GM18499 (cell line): Measurements from ENCODE around the gene HSP90B1.

Experiments used
- ATAC-seq: cut with Tn5 transposase; IDR thresholded peaks from one replicate; pipeline ENCODE4 v1.9.1; 2021; ENCODE audit warnings: moderate number of reproducible peaks; ENCODE audit not compliant: insufficient read depth, unreplicated experiment

Gene HSP90B1

GRCh38 chr12:103966736-103967135 is 36.5 kb downstream of the HSP90B1 start:
- ATAC-seq = no peak

DNA sequence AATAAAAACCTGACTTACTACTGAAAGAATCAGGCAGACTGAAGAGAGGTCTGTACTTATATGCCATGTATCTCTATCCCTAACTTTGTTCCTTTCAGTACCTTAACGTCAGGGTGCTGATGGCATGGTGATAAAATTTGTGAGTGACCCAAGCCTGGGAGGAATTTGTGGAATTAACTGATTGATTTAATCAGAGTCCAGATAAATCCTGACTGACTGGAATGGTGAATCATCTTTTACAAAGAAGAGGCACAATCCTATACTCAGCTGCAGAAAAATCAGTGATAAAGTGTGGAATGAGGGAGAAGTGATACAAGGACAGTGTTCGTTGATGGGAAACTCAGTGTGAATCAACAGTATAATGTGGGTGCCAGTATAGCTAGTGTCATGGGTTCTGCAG is 39.2 kb downstream of the HSP90B1 start:
- ATAC-seq = no peak

- ATAC-seq = no peak
Measured at GRCh38 chr12:103973909-103974308, 43.7 kb downstream of the HSP90B1 start.

- ATAC-seq = no peak
Measured at GRCh38 chr12:103975368-103975767, 45.2 kb downstream of the HSP90B1 start.

DNA sequence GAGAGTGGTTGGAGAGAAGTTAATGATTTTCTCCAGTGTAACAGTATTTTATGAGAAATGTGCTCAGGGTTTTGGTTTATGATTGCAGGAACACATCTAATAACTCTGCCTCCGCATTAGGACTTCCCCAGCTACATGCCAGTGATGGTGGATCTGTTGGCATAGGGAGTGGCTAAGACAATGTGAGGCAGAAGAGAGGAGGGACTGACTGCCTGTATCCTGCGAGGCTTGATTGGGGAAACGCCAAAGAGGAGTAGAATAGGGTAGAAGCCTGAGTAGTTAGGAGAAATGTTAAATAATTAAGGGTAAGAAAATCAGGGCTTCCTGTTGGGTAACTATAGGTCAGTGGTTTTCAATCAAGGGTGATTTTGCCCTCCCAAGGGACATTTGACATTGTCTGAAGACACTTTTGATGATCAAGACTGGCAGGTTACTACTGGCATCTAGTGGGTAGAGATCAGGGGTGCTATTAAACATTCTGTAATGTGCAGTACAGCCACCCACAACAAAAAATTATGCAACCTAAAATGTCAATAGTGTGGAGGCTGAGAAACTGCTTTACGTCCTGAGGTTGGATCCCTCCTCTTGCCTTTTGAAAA is 48.3 kb downstream of the HSP90B1 start:
- ATAC-seq = no peak

DNA sequence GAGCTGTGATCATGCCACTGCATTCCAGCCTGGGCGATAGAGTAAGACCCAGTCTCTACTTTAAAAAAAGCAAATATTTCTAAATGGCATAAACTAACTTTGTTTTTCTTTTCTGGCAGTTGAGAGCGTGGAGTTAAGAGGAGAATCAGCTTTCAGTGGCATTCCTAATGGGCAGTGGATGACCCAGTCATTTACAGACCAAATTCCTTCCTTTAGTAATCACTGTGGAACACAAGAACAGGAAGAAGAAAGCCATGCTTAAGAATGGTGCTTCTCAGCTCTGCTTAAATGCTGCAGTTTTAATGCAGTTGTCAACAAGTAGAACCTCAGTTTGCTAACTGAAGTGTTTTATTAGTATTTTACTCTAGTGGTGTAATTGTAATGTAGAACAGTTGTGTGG is 56.6 kb downstream of the HSP90B1 start:
- no peak for ATAC-seq

DNA sequence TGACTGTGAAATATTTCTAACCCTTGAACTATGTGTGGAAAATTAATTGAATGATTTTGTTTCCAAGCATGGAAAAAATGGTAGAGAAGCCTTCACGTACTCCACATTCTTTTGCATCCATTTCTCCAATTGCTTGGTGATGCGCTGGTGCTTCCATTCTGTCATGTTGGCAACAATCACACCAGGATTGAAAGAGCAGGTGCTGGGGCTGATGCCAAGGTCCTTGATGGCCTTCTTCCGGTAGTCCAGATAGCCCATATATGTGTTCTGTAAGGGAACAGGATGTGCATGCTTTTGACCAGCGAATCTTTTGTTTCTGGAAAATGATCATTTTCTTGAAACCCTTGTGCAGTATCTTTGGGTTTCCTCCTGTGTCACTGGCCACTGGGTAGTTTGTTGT is 64.0 kb downstream of the HSP90B1 start:
- ATAC-seq = no peak

GRCh38 chr12:103996595-103996994 is 66.4 kb downstream of the HSP90B1 start:
- ATAC-seq = no peak

DNA sequence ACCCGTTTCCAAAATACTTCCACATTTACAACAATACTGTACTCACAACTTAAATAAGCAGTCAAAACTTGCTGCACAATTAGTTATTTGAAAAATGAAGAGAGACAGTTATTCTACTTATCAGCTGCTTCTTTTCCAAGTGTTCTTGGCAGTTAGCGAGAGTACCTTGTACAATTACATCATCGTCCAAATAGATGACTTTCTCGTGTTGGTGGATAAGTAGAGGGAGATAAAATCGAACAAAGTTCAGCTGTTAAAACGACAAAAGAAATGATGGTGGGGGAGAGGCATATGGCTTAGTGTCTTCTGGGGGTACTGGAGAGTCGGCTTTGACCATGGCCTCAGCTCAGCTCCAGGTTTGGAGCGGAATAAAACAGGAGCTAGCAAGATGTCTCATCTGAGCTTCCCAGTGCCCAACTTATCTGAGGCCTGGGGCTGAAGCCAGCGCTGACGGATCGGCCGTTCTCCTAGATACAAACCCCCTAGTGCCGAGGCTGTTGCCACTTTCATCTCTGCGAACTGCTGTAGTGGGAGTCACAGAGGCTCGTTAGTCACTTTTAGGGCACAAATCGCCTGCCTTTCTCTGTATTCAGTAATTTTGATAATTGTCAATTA is 67.2 kb downstream of the HSP90B1 start:
- ATAC-seq = no peak
